Neural cell (in vitro differentiated cells): ENCODE results near the gene VEPH1. TPM values are rescaled to one million over a fixed set of nuclear protein-coding genes. Genes with fewer than 3 reads are reported as not detected.

Experiments used
- H2AFZ ChIP-seq: fragments of 200-600, 300-800 bp; sonication (generic), shearing (Covaris generic); 2 replicates; pipeline ENCODE4 v1.6.0; 2014; ENCODE audit warnings: low read depth, mild to moderate bottlenecking, antibody characterized with exemption, low read length, moderate library complexity
- H3F3A ChIP-seq: fragments of 200-600 bp; shearing (Covaris generic); 2 replicates; pipeline ENCODE4 v1.6.1; 2016; ENCODE audit warnings: mild to moderate bottlenecking, moderate library complexity, mixed read lengths, antibody characterized with exemption, low read length; ENCODE audit not compliant: insufficient read depth, poor library complexity, severe bottlenecking
- H3K27ac ChIP-seq: fragments of 200-600, 300-800 bp; sonication (generic), shearing (Covaris generic); 2 replicates; pipeline ENCODE4 v1.5.1; 2014; ENCODE audit warnings: mild to moderate bottlenecking, low read length, moderate library complexity
- H3K27me3 ChIP-seq: fragments of 300-800, 200-600 bp; sonication (generic), shearing (Covaris generic); 2 replicates; pipeline ENCODE4 v1.6.0; 2014; ENCODE audit warnings: mild to moderate bottlenecking, low read depth, low read length, moderate library complexity; ENCODE audit not compliant: insufficient read depth
- H3K36me3 ChIP-seq: fragments of 300-800, 200-600 bp; sonication (generic), shearing (Covaris generic); 2 replicates; pipeline ENCODE4 v1.5.1; 2014; ENCODE audit warnings: mild to moderate bottlenecking, antibody characterized with exemption, low read length, moderate library complexity; ENCODE audit not compliant: insufficient read depth
- H3K4me2 ChIP-seq: fragments of 300-800, 200-600 bp; sonication (generic), shearing (Covaris generic); 2 replicates; pipeline ENCODE4 v1.6.0; 2014; ENCODE audit warnings: mild to moderate bottlenecking, low read length
- H3K4me3 ChIP-seq: fragments of 300-800, 200-600 bp; sonication (generic), shearing (Covaris generic); 2 replicates; pipeline ENCODE4 v1.5.1; 2014; ENCODE audit warnings: mild to moderate bottlenecking, low read length, moderate library complexity
- H3K79me2 ChIP-seq: fragments of 200-600 bp; shearing (Covaris generic); replicated peaks from 2 replicates; pipeline ENCODE4 v1.6.0; 2014; ENCODE audit warnings: mild to moderate bottlenecking, low read length, moderate library complexity; ENCODE audit not compliant: insufficient read depth
- H3K9ac ChIP-seq: fragments of 300-800, 200-600 bp; sonication (generic), shearing (Covaris generic); 2 replicates; pipeline ENCODE4 v1.6.1; 2016; ENCODE audit warnings: mild to moderate bottlenecking, low read length, mixed read lengths
- H3K9me2 ChIP-seq: fragments of 200-600 bp; shearing (Covaris generic); 2 replicates; pipeline ENCODE4 v1.6.1; 2016; ENCODE audit warnings: mild to moderate bottlenecking, low read length, mixed read lengths; ENCODE audit not compliant: insufficient read depth
- H3K9me3 ChIP-seq: fragments of 200-600, 300-800 bp; sonication (generic), shearing (Covaris generic); 2 replicates; pipeline ENCODE4 v1.6.1; 2016; ENCODE audit warnings: mild to moderate bottlenecking, mixed run types, low read length, moderate library complexity, mixed read lengths
- H4K20me1 ChIP-seq: fragments of 200-600 bp; shearing (Covaris generic); 2 replicates; pipeline ENCODE4 v1.6.1; 2016; ENCODE audit warnings: mild to moderate bottlenecking, mixed run types; ENCODE audit not compliant: insufficient read depth
- CTCF ChIP-seq: fragments of 450-650 bp; IDR thresholded peaks from 2 replicates; pipeline ENCODE4 v1.5.1; 2014; ENCODE audit warnings: antibody characterized with exemption, mild to moderate bottlenecking, moderate library complexity; ENCODE audit not compliant: poor library complexity, severe bottlenecking
- EP300 ChIP-seq: fragments of 450-650 bp; conservative IDR thresholded peaks from 2 replicates; pipeline ENCODE4 v1.6.1; 2014; ENCODE audit warnings: antibody characterized with exemption, mild to moderate bottlenecking, moderate library complexity; ENCODE audit not compliant: poor library complexity, severe bottlenecking
- EZH2 ChIP-seq: fragments of 200-600, 300-800 bp; shearing (Covaris generic), sonication (generic); IDR thresholded peaks from 2 replicates; pipeline ENCODE4 v1.6.1; 2014; ENCODE audit warnings: antibody characterized with exemption, low read length, borderline replicate concordance, mild to moderate bottlenecking; ENCODE audit not compliant: insufficient read depth, poor library complexity, severe bottlenecking
- MXI1 ChIP-seq: fragments of 450-650 bp; conservative IDR thresholded peaks from 2 replicates; pipeline ENCODE4 v1.6.1; 2014; ENCODE audit warnings: antibody characterized with exemption, mild to moderate bottlenecking; ENCODE audit not compliant: poor library complexity, severe bottlenecking
- POLR2AphosphoS5 ChIP-seq: IDR thresholded peaks from 2 replicates; pipeline ENCODE4 v1.6.1; 2012
- RAD21 ChIP-seq: fragments of 450-650 bp; conservative IDR thresholded peaks from 2 replicates; pipeline ENCODE4 v1.6.1; 2014; ENCODE audit warnings: antibody characterized with exemption, mild to moderate bottlenecking, moderate library complexity
- REST ChIP-seq: IDR thresholded peaks from 2 replicates; pipeline ENCODE4 v1.6.1; 2012; ENCODE audit warnings: borderline replicate concordance
- SMC3 ChIP-seq: fragments of 450-650 bp; conservative IDR thresholded peaks from 2 replicates; pipeline ENCODE4 v1.6.1; 2014; ENCODE audit warnings: antibody characterized with exemption, mild to moderate bottlenecking, moderate library complexity; ENCODE audit not compliant: poor library complexity
- TAF1 ChIP-seq: IDR thresholded peaks from 2 replicates; pipeline ENCODE4 v1.6.1; 2012; ENCODE audit warnings: low read depth
- polyA plus RNA-seq: library from polyadenylated mRNA; depleted of rRNA; stranded (reverse); fragments of >200 nt; gene quantifications from 2 replicates; pipeline ENCODE4 v1.2.3, GENCODE V29; 2014

The VEPH1 gene
- polyA plus RNA-seq, 1 donor from 2014 or later: 0.89 TPM

DNA sequence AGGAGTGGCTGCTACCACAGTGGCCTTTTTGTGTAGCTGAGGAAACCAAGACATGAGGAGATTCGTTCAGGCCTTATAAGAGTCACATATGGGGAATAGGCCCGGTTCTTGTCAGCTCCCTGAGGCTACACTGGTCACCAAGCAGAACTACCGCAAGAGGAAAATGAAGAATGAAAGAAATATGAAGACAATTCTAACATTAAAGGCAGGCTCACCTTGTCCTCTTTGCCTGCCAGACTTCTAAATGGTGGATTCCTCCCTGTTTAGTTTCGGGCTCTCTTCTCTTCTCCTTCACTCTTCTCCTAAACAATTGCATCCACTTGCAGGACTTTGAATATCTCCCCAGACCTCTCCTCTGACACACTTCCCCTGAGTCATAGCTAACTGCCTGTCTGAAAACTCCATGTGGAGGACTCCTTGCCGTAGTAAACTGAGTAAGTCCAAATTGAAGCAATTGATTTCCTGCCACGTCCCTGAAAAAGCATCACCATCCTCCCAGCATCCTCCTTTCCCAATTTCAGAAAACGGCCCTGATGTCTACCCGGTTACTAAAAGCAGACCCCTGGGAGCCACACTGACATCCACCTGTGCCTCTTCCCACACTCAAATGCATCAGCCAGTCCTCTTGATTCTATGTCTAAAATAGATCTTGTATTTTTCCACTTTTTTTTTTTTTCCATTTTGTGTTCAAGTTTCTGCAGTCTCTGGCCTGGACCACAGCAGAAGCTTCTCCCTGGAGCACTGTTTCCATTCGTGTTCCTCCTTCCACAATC, 30.3 kb upstream of the VEPH1 start:
- Histone ChIP-seq H4K20me1 (no peaks in the 10 kb centered on the region), H3K36me3 (no peaks in the 10 kb centered on the region), H3K4me3 (no peak overlapping the region), H3K27me3 (no peaks in the 10 kb centered on the region), H3K9me3 (no peaks in the 10 kb centered on the region), H3K79me2 (no peaks in the 10 kb centered on the region), H3K27ac (no peak overlapping the region), H3K9me2 (no peaks in the 10 kb centered on the region), H3K4me2 (no peak overlapping the region), H3F3A (no peaks in the 10 kb centered on the region), H3K9ac (no peak overlapping the region), H2AFZ (no peak overlapping the region)
- TF ChIP-seq EP300 (no peak), SMC3 (no peak), MXI1 (no peak), RAD21 (no peak), REST (no peak), CTCF (no peak)

- H2AFZ ChIP-seq: no peak overlapping the region
- H3K36me3 ChIP-seq: no peaks in the 10 kb centered on the region
- no peak overlapping the region for H3K9ac ChIP-seq
- H3K27ac ChIP-seq: no peak overlapping the region
- no peak overlapping the region for H3K4me2 ChIP-seq
- no peaks in the 10 kb centered on the region for H3K9me3 ChIP-seq
- no peak overlapping the region for H3K4me3 ChIP-seq
- no peaks in the 10 kb centered on the region for H4K20me1 ChIP-seq
- H3F3A ChIP-seq: no peaks in the 10 kb centered on the region
- no peaks in the 10 kb centered on the region for H3K27me3 ChIP-seq
- no peaks in the 10 kb centered on the region for H3K79me2 ChIP-seq
- TF ChIP-seq MXI1 (no peak), TAF1 (no peak), SMC3 (peak; percentile 90), RAD21 (peak; percentile 91), CTCF (peak; percentile 91), POLR2AphosphoS5 (no peak), EZH2 (no peak), EP300 (no peak), REST (no peak)
- H3K9me2 ChIP-seq: no peaks in the 10 kb centered on the region
Measured at GRCh38 chr3:157532529-157533297, 29.5 kb upstream of the VEPH1 start.
